VCaP (cell line): ENCODE results near the gene TBATA.

Experiments used
- H3K27ac ChIP-seq: fragments of 450-650 bp; 2 replicates; pipeline ENCODE4 v1.5.1; 2017
- CTCF ChIP-seq: fragments of 450-650 bp; conservative IDR thresholded peaks from 2 replicates; pipeline ENCODE4 v1.5.1; 2017; ENCODE audit warnings: mild to moderate bottlenecking, moderate library complexity

The TBATA gene

DNA sequence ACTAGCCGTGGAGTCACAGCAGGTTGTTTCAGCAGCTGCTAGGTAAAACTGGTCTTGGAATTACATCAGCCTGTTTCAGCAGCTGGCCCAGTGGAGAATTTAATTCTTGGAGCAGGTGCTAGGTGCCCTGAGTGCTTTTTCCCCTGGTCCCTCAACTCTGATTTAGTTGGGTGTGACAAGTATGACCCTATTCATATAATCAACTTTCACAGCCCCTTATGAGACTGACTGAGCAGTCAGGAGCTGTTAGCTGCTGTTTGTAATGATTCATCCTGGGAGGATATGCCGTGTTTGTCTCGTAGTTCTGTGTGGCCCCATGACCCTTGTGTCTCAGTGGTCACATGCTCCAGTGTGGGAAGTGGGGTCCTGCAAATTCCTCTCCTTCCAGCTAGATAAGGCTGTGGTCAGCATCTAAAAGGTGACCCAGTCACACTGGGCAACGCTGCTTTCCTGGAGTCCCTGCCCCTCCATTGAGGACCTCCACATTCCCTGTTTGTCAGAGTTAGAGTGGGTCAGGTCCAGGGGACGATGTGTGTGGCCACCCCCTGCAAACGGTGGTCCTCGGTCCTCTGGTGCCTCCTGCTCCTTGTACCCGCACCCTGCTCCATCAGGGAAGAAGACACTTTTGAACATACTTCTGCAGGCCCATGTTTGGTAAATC, 28.3 kb downstream of the TBATA start:
- H3K27ac ChIP-seq, result no peak overlapping the region
- no peak for TF ChIP-seq CTCF

GRCh38 chr10:70753841-70754621, 31.1 kb downstream of the TBATA start:
- no peak overlapping the region for H3K27ac ChIP-seq
- TF ChIP-seq CTCF, result no peak

- no peak for TF ChIP-seq CTCF
- no peak overlapping the region for H3K27ac ChIP-seq
Observed at GRCh38 chr10:70753026-70753663, 32.0 kb downstream of the TBATA start.

- no peak for TF ChIP-seq CTCF
Observed at GRCh38 chr10:70752571-70752970, 32.6 kb downstream of the TBATA start.

GRCh38 chr10:70751991-70752390, 33.2 kb downstream of the TBATA start:
- TF ChIP-seq CTCF, result no peak
- no peak overlapping the region for H3K27ac ChIP-seq

More at GRCh38 chr10:70752571-70752970, 32.6 kb downstream of the TBATA start:
- H3K27ac ChIP-seq, result no peak overlapping the region

- no peak overlapping the region for H3K27ac ChIP-seq
- no peak for TF ChIP-seq CTCF
Observed at GRCh38 chr10:70751356-70751755, 33.8 kb downstream of the TBATA start.

DNA sequence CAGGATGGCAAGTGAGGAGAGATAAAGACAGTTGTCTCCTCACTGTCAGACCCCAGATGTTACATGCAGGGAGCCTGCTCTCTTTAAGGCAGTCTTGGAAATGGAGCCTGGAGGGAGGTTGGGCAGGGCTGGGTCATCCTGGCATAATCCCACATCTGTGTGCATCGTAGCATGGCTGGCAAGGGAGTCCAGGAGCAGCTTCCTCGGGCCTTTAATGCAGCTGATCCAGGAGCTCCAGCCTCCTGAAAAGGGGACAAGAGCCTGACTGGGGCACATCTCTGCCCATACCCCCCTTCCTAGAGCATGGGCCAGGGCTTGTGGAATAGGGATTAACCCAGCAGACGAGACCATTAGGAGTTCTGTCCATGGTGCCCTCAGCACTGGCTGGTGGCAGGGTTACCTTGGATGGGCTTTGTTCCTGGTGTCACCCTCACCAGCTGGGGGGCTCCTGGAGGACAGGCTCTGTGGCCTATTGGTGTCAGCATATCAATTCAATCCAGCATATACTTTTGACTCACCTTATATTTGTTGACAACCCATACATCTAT, 34.9 kb downstream of the TBATA start:
- no peak for TF ChIP-seq CTCF
- H3K27ac ChIP-seq, result no peak overlapping the region
